SK-N-MC (cell line): ENCODE measurements around the gene RIIAD1.

Experiments used
- DNase-seq: peaks from one replicate; pipeline ENCODE4 v3.0.0-alpha.2; 2011; ENCODE audit warnings: low read depth, low spot score
- H3K27ac ChIP-seq: fragments of 200-600 bp; sonication (generic); 2 replicates; pipeline ENCODE4 v1.5.1; 2016; ENCODE audit warnings: mixed run types
- H3K36me3 ChIP-seq: fragments of 200-600 bp; sonication (generic); 2 replicates; pipeline ENCODE4 v1.6.1; 2017; ENCODE audit warnings: antibody characterized with exemption, low read length, mixed read lengths; ENCODE audit not compliant: insufficient read depth
- H3K4me3 ChIP-seq: fragments of 200-600 bp; sonication (generic); 2 replicates; pipeline ENCODE4 v1.5.1; 2016
- H3K9ac ChIP-seq: fragments of 200-600 bp; sonication (generic); 2 replicates; pipeline ENCODE4 v1.8.0; 2017; ENCODE audit warnings: mixed run types, mixed read lengths; ENCODE audit not compliant: insufficient read length
- H3K9me3 ChIP-seq: fragments of 200-600 bp; sonication (generic); 2 replicates; pipeline ENCODE4 v1.6.1; 2017; ENCODE audit warnings: low read depth, mild to moderate bottlenecking, antibody characterized with exemption, low read length, moderate library complexity, mixed read lengths
- EZH2 ChIP-seq: fragments of 200-600 bp; sonication (generic); IDR thresholded peaks from one replicate; pipeline ENCODE4 v1.6.1; 2017; ENCODE audit warnings: antibody characterized with exemption
- FOXP2 ChIP-seq: optimal IDR thresholded peaks from 2 replicates; pipeline ENCODE3; 2011; ENCODE audit warnings: mild to moderate bottlenecking, moderate library complexity; ENCODE audit not compliant: insufficient read depth; ENCODE audit errors: extremely low read length, control extremely low read depth
- POLR2AphosphoS5 ChIP-seq: IDR thresholded peaks from 2 replicates; pipeline ENCODE4 v1.6.1; 2012; ENCODE audit warnings: mild to moderate bottlenecking, low read depth, low read length, borderline replicate concordance

RIIAD1 gene

GRCh38 chr1:151737026-151737425 lies 15.7 kb downstream of the RIIAD1 start:
- no peak overlapping the region for H3K27ac ChIP-seq
- DNase-seq: no peak
- TF ChIP-seq POLR2AphosphoS5 (no peak), EZH2 (no peak), FOXP2 (no peak)
- no peak overlapping the region for H3K9ac ChIP-seq
- H3K9me3 ChIP-seq: no peaks in the 10 kb centered on the region; the same call in 1 of the 2 replicates
- H3K36me3 ChIP-seq: no peaks in the 10 kb centered on the region
- no peak overlapping the region for H3K4me3 ChIP-seq

GRCh38 chr1:151737479-151737878 lies 16.2 kb downstream of the RIIAD1 start:
- Histone ChIP-seq H3K9ac (no peak overlapping the region), H3K9me3 (no peaks in the 10 kb centered on the region; the same call in 1 of the 2 replicates), H3K4me3 (no peak overlapping the region), H3K36me3 (no peaks in the 10 kb centered on the region), H3K27ac (no peak overlapping the region)
- no peak for TF ChIP-seq POLR2AphosphoS5
- no peak for TF ChIP-seq FOXP2
- no peak for TF ChIP-seq EZH2
- no peak for DNase-seq

GRCh38 chr1:151739590-151740355 lies 18.5 kb downstream of the RIIAD1 start:
- H3K4me3 ChIP-seq: no peak overlapping the region
- DNase-seq: no peak
- TF ChIP-seq EZH2 (no peak), FOXP2 (no peak), POLR2AphosphoS5 (no peak)
- H3K27ac ChIP-seq: no peak overlapping the region
- no peaks in the 10 kb centered on the region; the same call in 1 of the 2 replicates for H3K9me3 ChIP-seq
- no peaks in the 10 kb centered on the region for H3K36me3 ChIP-seq
- H3K9ac ChIP-seq: no peak overlapping the region

- H3K9me3 ChIP-seq: no peaks in the 10 kb centered on the region; the same call in 1 of the 2 replicates
- no peaks in the 10 kb centered on the region for H3K36me3 ChIP-seq
- H3K27ac ChIP-seq: no peak overlapping the region
- no peak overlapping the region for H3K9ac ChIP-seq
- no peak for DNase-seq
- TF ChIP-seq POLR2AphosphoS5 (no peak), FOXP2 (no peak), EZH2 (no peak)
- no peak overlapping the region for H3K4me3 ChIP-seq
Observed at GRCh38 chr1:151741516-151741915, 20.2 kb downstream of the RIIAD1 start.

GRCh38 chr1:151756291-151756690 lies 35.0 kb downstream of the RIIAD1 start:
- H3K36me3 ChIP-seq: peaks cover 26% of the 10 kb centered on the region
- no peak for DNase-seq
- no peak overlapping the region for H3K4me3 ChIP-seq
- H3K9me3 ChIP-seq: no peaks in the 10 kb centered on the region
- TF ChIP-seq POLR2AphosphoS5 (no peak), EZH2 (no peak), FOXP2 (no peak)
- no peak overlapping the region for H3K27ac ChIP-seq
- H3K9ac ChIP-seq: no peak overlapping the region

GRCh38 chr1:151759241-151759640 lies 37.9 kb downstream of the RIIAD1 start:
- TF ChIP-seq FOXP2 (no peak), EZH2 (no peak), POLR2AphosphoS5 (no peak)
- Histone ChIP-seq H3K4me3 (no peak overlapping the region), H3K9ac (no peak overlapping the region), H3K27ac (no peak overlapping the region), H3K36me3 (peaks cover 36% of the 10 kb centered on the region), H3K9me3 (no peaks in the 10 kb centered on the region)
- DNase-seq: no peak

- peaks cover 36% of the 10 kb centered on the region for H3K36me3 ChIP-seq
- no peak overlapping the region for H3K4me3 ChIP-seq
- TF ChIP-seq POLR2AphosphoS5 (no peak), EZH2 (no peak), FOXP2 (no peak)
- no peak for DNase-seq
- H3K9me3 ChIP-seq: no peaks in the 10 kb centered on the region
- no peak overlapping the region for H3K27ac ChIP-seq
- no peak overlapping the region for H3K9ac ChIP-seq
Observed at GRCh38 chr1:151760597-151761385, 39.5 kb downstream of the RIIAD1 start.
